Measurements from ENCODE around the gene ZC3H7A.

Gene ZC3H7A

GRCh38 chr16:11707679-11708197 lies 89.3 kb downstream of the ZC3H7A start:
- TF ChIP-seq TCF12 (IDR thresholded peaks at IDR 0.05; ENCODE audit: low read depth) = no peak

- TF ChIP-seq FOXM1 (IDR thresholded peaks at IDR 0.05; ENCODE audit: borderline replicate concordance, low read depth) = no peak
- TF ChIP-seq ZBTB7A (IDR thresholded peaks at IDR 0.05; ENCODE audit: low read depth) = no peak
- no peak for TF ChIP-seq EP300 (IDR thresholded peaks at IDR 0.05; ENCODE audit: borderline replicate concordance)
- no peak for TF ChIP-seq CEBPB (IDR thresholded peaks at IDR 0.05)
- no peak for TF ChIP-seq TCF12 (IDR thresholded peaks at IDR 0.05; ENCODE audit: low read depth)
- TF ChIP-seq MAX (IDR thresholded peaks at IDR 0.05) = no peak
- TF ChIP-seq REST (IDR thresholded peaks at IDR 0.05; ENCODE audit: low read depth) = no peak
- no peak for TF ChIP-seq TEAD4 (IDR thresholded peaks at IDR 0.05)
- TF ChIP-seq YY1 (IDR thresholded peaks at IDR 0.05; ENCODE audit: low read depth) = no peak
- no peak for TF ChIP-seq NFIC (IDR thresholded peaks at IDR 0.05)
- TF ChIP-seq RAD21 (IDR thresholded peaks at IDR 0.05; ENCODE audit: low read depth) = no peak
- TF ChIP-seq EGR1 (IDR thresholded peaks at IDR 0.05) = no peak
- TF ChIP-seq, protein P1, sequence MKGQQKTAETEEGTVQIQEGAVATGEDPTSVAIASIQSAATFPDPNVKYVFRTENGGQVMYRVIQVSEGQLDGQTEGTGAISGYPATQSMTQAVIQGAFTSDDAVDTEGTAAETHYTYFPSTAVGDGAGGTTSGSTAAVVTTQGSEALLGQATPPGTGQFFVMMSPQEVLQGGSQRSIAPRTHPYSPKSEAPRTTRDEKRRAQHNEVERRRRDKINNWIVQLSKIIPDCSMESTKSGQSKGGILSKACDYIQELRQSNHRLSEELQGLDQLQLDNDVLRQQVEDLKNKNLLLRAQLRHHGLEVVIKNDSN (IDR thresholded peaks at IDR 0.05) = no peak
- no peak for TF ChIP-seq CREB1 (IDR thresholded peaks at IDR 0.05; ENCODE audit: low read depth)
- no peak for TF ChIP-seq TAF1 (IDR thresholded peaks at IDR 0.05; ENCODE audit: low read depth)
Measured at GRCh38 chr16:11706180-11706742, 90.8 kb downstream of the ZC3H7A start.

- TF ChIP-seq EP300 (IDR thresholded peaks at IDR 0.05; ENCODE audit: borderline replicate concordance) (no peak), REST (IDR thresholded peaks at IDR 0.05; ENCODE audit: low read depth) (no peak), EGR1 (IDR thresholded peaks at IDR 0.05) (no peak), ZBTB7A (IDR thresholded peaks at IDR 0.05; ENCODE audit: low read depth) (no peak), CEBPB (IDR thresholded peaks at IDR 0.05) (no peak), YY1 (IDR thresholded peaks at IDR 0.05; ENCODE audit: low read depth) (no peak), FOXM1 (IDR thresholded peaks at IDR 0.05; ENCODE audit: borderline replicate concordance, low read depth) (no peak), CREB1 (IDR thresholded peaks at IDR 0.05; ENCODE audit: low read depth) (no peak), TCF12 (IDR thresholded peaks at IDR 0.05; ENCODE audit: low read depth) (no peak), TAF1 (IDR thresholded peaks at IDR 0.05; ENCODE audit: low read depth) (no peak), MAX (IDR thresholded peaks at IDR 0.05) (no peak), RAD21 (IDR thresholded peaks at IDR 0.05; ENCODE audit: low read depth) (no peak), NFIC (IDR thresholded peaks at IDR 0.05) (no peak), TEAD4 (IDR thresholded peaks at IDR 0.05) (no peak)
- TF ChIP-seq, protein P1 (IDR thresholded peaks at IDR 0.05) = no peak
Measured at GRCh38 chr16:11705311-11706025, 91.6 kb downstream of the ZC3H7A start.

Data from Ishikawa (cell line).